Lung (tissue), 12 donors: ENCODE data around the gene KLHL29. TPM values are rescaled to one million over a fixed set of nuclear protein-coding genes. Genes with fewer than 3 reads are reported as not detected.
A peak's percentile ranks its signal among the peaks of the same experiment; 100 is the strongest.

Source experiments
- ATAC-seq: fragments of 200-7000 bp; cut with Tn5 transposase; one replicate; pipeline ENCODE4 v1.9.1; 2020; ENCODE audit warnings: moderate number of reproducible peaks; ENCODE audit not compliant: insufficient read depth, low FRiP score
- DNase-seq, 3 donors: peaks; one replicate each; pipeline ENCODE4 v3.0.0-alpha.2; 2013 to 2017
- H3K27ac ChIP-seq, 2 donors: one replicate each; pipeline ENCODE4 v1.5.1; 2013; ENCODE audit warnings: mild to moderate bottlenecking in 2 of 2, moderate library complexity in 2 of 2, control low read depth in 1 of 2, inconsistent platforms in 1 of 2, low read depth in 1 of 2, low read length in 1 of 2
- H3K27me3 ChIP-seq, 3 donors: one replicate each; pipeline ENCODE4 v1.5.1; 2013; ENCODE audit warnings: low read length in 2 of 3; ENCODE audit not compliant: control insufficient read depth in 3 of 3, insufficient read depth in 3 of 3
- H3K36me3 ChIP-seq, 4 donors: one replicate each; pipeline ENCODE4 v1.5.1; 2013; ENCODE audit warnings: low read length in 4 of 4, mild to moderate bottlenecking in 1 of 4, moderate library complexity in 1 of 4; ENCODE audit not compliant: control insufficient read depth in 4 of 4, insufficient read depth in 4 of 4
- H3K4me1 ChIP-seq, 5 donors: one replicate each; pipeline ENCODE4 v1.5.1; 2013; ENCODE audit warnings: low read length in 5 of 5, mild to moderate bottlenecking in 2 of 5, moderate library complexity in 1 of 5; ENCODE audit not compliant: control insufficient read depth in 5 of 5, insufficient read depth in 5 of 5
- H3K4me3 ChIP-seq: one replicate; pipeline ENCODE4 v1.5.1; 2013; ENCODE audit warnings: mild to moderate bottlenecking, control low read depth, moderate library complexity
- H3K9ac ChIP-seq, 2 donors: one replicate each; pipeline ENCODE4 v1.5.1; 2013; ENCODE audit warnings: low read length in 2 of 2, control low read depth in 1 of 2; ENCODE audit not compliant: insufficient read depth in 1 of 2
- H3K9me3 ChIP-seq, 4 donors: one replicate each; pipeline ENCODE4 v1.5.1; 2013; ENCODE audit warnings: low read length in 3 of 4, mild to moderate bottlenecking in 1 of 4, moderate library complexity in 1 of 4; ENCODE audit not compliant: control insufficient read depth in 4 of 4, insufficient read depth in 3 of 4
- CTCF ChIP-seq: IDR thresholded peaks from 2 replicates; pipeline ENCODE4 v1.5.1; 2012; ENCODE audit warnings: mild to moderate bottlenecking; ENCODE audit errors: control extremely low read depth, extremely low read depth
- WGBS, 2 donors: extraction: QIAGEN DNeasy Blood & Tissue Kit; methylation state at CpG; one replicate each; pipeline ENCODE4 v1.1.7; 2013; 5-methylcytosine and 5-hydroxymethylcytosine counted together
- polyA plus RNA-seq, 2 donors: library from polyadenylated mRNA; stranded (reverse); fragments of 200-250 nt; gene quantifications; one replicate each; pipeline ENCODE4 v1.2.1, GENCODE V29; 2013
- total RNA-seq, 2 donors: library from RNA; depleted of rRNA in 1 of 2; stranded (reverse); fragments of >200 nt in 1 of 2; gene quantifications; one replicate each; pipeline ENCODE4 v1.2.1, GENCODE V29; 2014 to 2021
- donor health status: control.
- donor health status: control.
- donor health status: Bipolar disorder and iron deficiency.
- donor health status: healthy.
- donor health status: DM: yes; HTN: yes; CAD: no.

KLHL29 gene
- total and polyA plus RNA-seq, 4 donors, result 2.7 to 16.2 (median 3.5) TPM

GRCh38 chr2:23657371-23657770 is 272.4 kb downstream of the KLHL29 start:
- Histone ChIP-seq H3K9ac (no peak overlapping the region), H3K4me1 (peaks cover 0 to 15% (median 0%) of the 10 kb centered on the region in 5 donors), H3K27me3 (no peaks in the 10 kb centered on the region), H3K36me3 (no peaks in the 10 kb centered on the region), H3K4me3 (no peak overlapping the region), H3K27ac (no peak overlapping the region), H3K9me3 (no peaks in the 10 kb centered on the region)
- TF ChIP-seq CTCF, result no peak
- ATAC-seq, result no peak
- no peak for DNase-seq
- WGBS, 2 donors, result 82 to 88% methylated on average over 1 of the region's 1 CpG

GRCh38 chr2:23657934-23658333 is 273.0 kb downstream of the KLHL29 start:
- WGBS, 2 donors, result 94 to 96% methylated on average over 7 of the region's 7 CpGs
- ATAC-seq (no peak), DNase-seq (no peak)
- no peak for TF ChIP-seq CTCF
- no peak overlapping the region for H3K4me3 ChIP-seq
- H3K9me3 ChIP-seq, result no peaks in the 10 kb centered on the region
- H3K36me3 ChIP-seq, result no peaks in the 10 kb centered on the region
- no peak overlapping the region for H3K9ac ChIP-seq
- H3K4me1 ChIP-seq, result peaks cover 0 to 17% (median 0%) of the 10 kb centered on the region in 5 donors
- H3K27me3 ChIP-seq, result peaks cover 0 to 4% (median 0%) of the 10 kb centered on the region in 3 donors
- no peak overlapping the region for H3K27ac ChIP-seq

GRCh38 chr2:23658466-23658942 is 273.5 kb downstream of the KLHL29 start:
- no peak for TF ChIP-seq CTCF
- no peaks in the 10 kb centered on the region for H3K36me3 ChIP-seq
- DNase-seq (peak in 2 of 3 donors; percentile 19 to 51), ATAC-seq (no peak)
- H3K9ac ChIP-seq, result no peak overlapping the region
- H3K27me3 ChIP-seq, result peaks cover 0 to 5% (median 0%) of the 10 kb centered on the region in 3 donors
- peaks cover 0 to 21% (median 0%) of the 10 kb centered on the region in 5 donors for H3K4me1 ChIP-seq
- no peaks in the 10 kb centered on the region for H3K9me3 ChIP-seq
- no peak overlapping the region for H3K4me3 ChIP-seq
- 46 to 53% methylated on average over 18 to 19 of the region's 19 CpGs for WGBS, 2 donors
- H3K27ac ChIP-seq, result no peak overlapping the region

GRCh38 chr2:23659328-23659727 is 274.3 kb downstream of the KLHL29 start:
- no peak for TF ChIP-seq CTCF
- no peaks in the 10 kb centered on the region for H3K36me3 ChIP-seq
- peaks cover 0 to 29% (median 5%) of the 10 kb centered on the region in 5 donors for H3K4me1 ChIP-seq
- WGBS, 2 donors, result 95 to 96% methylated on average over 9 of the region's 9 CpGs
- H3K9ac ChIP-seq, result no peak overlapping the region
- ATAC-seq (no peak), DNase-seq (no peak)
- H3K4me3 ChIP-seq, result no peak overlapping the region
- H3K27me3 ChIP-seq, result peaks cover 0 to 5% (median 0%) of the 10 kb centered on the region in 3 donors
- H3K27ac ChIP-seq, result no peak overlapping the region
- no peaks in the 10 kb centered on the region for H3K9me3 ChIP-seq
